Measurements from ENCODE around the gene PJA2. TPM values are rescaled to one million over a fixed set of nuclear protein-coding genes. Genes with fewer than 3 reads are reported as not detected.

Gene PJA2
- total and polyA plus RNA-seq, 8 donors, result 81.4 to 147 (median 125) TPM

DNA sequence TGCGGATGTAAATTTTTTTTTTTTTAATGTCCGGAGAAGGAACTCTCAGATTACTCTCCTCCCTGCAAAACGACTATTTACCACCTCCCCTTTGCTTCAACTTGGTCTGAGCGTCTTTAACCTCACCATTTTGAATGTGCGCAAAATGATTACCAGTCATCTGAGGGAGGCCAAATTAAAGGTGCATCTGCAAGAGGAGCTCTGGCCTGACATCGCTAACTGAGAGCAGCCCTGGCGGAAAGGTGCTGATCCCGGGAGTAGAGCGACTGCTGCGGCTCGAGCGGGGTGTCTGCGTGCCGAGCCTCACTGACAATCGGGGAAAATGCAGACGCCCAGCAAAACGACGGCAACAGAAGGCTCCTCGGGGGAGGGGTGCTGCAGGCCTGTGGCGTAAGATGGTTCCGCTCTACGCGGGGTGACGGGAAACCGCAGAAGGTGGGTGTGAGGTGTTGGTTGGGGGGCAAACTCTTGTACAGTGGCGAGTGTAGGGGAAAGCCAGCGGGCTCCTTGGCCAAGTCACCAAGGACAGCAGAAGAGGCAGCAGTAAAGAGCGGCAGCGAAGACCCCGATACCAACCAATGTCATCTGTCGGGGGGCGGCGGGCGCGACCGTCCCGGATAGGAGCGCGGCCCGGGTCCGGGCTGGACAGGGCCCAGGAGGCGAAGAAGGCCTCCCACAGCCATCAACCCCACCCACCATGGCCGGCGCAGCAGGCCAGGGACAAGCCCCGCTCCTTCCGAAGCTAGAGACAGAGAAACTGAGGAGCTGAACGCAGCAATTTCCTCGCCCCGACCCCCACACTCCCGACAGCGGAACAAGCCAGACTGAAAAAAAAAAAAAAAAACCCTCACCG, 557 bp downstream of the PJA2 start:
- intact Hi-C loops (cut with DNase I), result no loop called here
- DNase-seq (peak; percentile 70 to 91 (median 79)), ATAC-seq (peak; percentile 42)
- TF ChIP-seq CTCF (IDR thresholded peaks at IDR 0.05), result no peak
- peak overlapping the region; percentile 78 to 83 for H3K4me3 ChIP-seq
- no peaks in the 10 kb centered on the region for H3K9me3 ChIP-seq
- H3K27ac ChIP-seq, result peak overlapping the region; percentile 99 to 100
- H3K36me3 ChIP-seq, result peaks cover 0 to 2% of the 10 kb centered on the region in 2 donors
- peaks cover 9 to 44% of the 10 kb centered on the region in 2 donors for H3K4me1 ChIP-seq
- no peaks in the 10 kb centered on the region for H3K27me3 ChIP-seq

DNA sequence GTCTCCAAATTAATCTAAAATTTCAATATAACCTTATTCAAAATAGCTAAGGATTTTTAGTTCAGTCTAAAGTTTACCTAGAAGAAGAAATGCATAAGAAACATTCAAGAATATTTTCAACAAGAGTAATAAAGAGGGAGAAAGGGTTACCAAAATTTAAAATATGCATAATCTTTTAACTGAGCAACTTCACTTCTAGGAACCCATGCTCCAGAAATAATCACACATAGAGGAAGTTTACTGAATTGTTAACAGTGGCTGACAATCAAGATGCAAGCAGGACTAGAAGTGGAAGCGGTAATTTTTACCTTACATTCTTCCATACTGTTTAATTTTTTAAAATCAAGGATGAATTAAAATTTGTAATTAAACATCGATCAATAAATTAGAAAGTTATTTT, 1.9 kb downstream of the PJA2 start:
- no peak for TF ChIP-seq CTCF (IDR thresholded peaks at IDR 0.05)
- H3K4me1 ChIP-seq, result peaks cover 9 to 53% of the 10 kb centered on the region in 2 donors
- H3K27me3 ChIP-seq, result no peaks in the 10 kb centered on the region
- DNase-seq (no peak), ATAC-seq (no peak)
- no peaks in the 10 kb centered on the region for H3K9me3 ChIP-seq
- intact Hi-C loops (cut with DNase I), result no loop called here
- peak overlapping the region; percentile 99 to 100 for H3K27ac ChIP-seq
- H3K36me3 ChIP-seq, result peaks cover 0 to 7% of the 10 kb centered on the region in 2 donors
- peak overlapping the region; percentile 78 to 83 for H3K4me3 ChIP-seq

GRCh38 chr5:109406719-109407118, 3.1 kb downstream of the PJA2 start:
- ATAC-seq (no peak), DNase-seq (no peak)
- intact Hi-C loops (cut with DNase I), result no loop called here
- peaks cover 13 to 64% of the 10 kb centered on the region in 2 donors for H3K4me1 ChIP-seq
- no peak for TF ChIP-seq CTCF (IDR thresholded peaks at IDR 0.05)
- peak overlapping the region in 1 of 2 donors; percentile 83 for H3K4me3 ChIP-seq
- no peak overlapping the region for H3K27ac ChIP-seq
- H3K9me3 ChIP-seq, result no peaks in the 10 kb centered on the region
- H3K36me3 ChIP-seq, result peaks cover 0 to 7% of the 10 kb centered on the region in 2 donors
- no peaks in the 10 kb centered on the region for H3K27me3 ChIP-seq

DNA sequence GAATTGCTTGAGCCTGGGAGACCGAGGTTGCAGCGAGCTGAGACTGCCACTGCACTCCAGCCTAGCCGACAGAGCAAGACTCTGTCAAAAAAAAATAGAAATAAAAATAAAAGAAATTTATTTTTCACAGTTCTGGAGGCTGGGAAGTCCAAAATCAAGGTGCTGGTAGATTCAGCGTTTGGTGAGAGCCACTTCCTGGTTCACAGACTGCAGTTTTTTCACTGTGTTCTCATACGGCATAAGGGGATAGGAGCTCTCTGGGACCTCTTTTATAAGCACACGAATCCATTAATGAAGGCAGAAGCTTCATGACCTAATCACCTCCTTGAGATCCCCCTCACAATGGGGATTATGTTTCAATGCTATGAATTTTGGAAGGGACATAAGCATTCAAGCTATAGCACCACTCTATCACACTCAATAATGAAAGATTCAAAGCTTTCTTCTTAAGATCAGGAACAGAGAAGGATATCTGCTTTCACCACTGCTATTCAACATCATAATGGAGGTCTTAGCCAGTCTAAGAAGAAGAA, 5.3 kb downstream of the PJA2 start:
- TF ChIP-seq CTCF (IDR thresholded peaks at IDR 0.05), result no peak
- Histone ChIP-seq H3K4me3 (no peak overlapping the region), H3K9me3 (no peaks in the 10 kb centered on the region), H3K27me3 (no peaks in the 10 kb centered on the region), H3K36me3 (peaks cover 0 to 7% of the 10 kb centered on the region in 2 donors), H3K4me1 (peaks cover 20 to 65% of the 10 kb centered on the region in 2 donors), H3K27ac (no peak overlapping the region)
- no peak for ATAC-seq
- intact Hi-C loops (cut with DNase I), result no loop called here
- DNase-seq, result no peak

DNA sequence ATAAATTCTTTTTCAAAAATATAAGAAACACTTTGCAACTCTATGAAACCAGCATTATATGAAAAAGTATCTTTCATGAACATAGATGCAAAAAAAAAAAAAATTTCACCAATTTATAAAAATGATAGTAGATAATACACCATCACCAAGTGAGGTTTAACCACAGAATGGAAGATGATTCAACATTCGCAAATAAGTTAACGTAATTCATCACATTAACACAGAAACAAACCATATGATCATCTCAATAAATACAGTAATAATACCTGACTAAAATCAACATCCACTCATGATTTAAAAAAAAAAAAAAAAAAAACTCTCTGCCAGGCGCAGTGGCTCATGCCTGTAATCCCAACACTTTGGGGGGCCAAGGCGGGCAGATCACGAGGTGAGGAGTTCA, 6.3 kb downstream of the PJA2 start:
- Histone ChIP-seq H3K9me3 (no peaks in the 10 kb centered on the region), H3K4me1 (peaks cover 20 to 66% of the 10 kb centered on the region in 2 donors), H3K27me3 (no peaks in the 10 kb centered on the region), H3K4me3 (no peak overlapping the region), H3K27ac (no peak overlapping the region), H3K36me3 (peaks cover 0 to 7% of the 10 kb centered on the region in 2 donors)
- ATAC-seq, result no peak
- DNase-seq, result no peak
- intact Hi-C loops (cut with DNase I), result no loop called here
- no peak for TF ChIP-seq CTCF (IDR thresholded peaks at IDR 0.05)

Measured in left lung (tissue), 10 donors.